NCI-H1105 treated with DMSO at 0.1 percent for 48 hours (cell line): Measurements from ENCODE around the gene MAGED4.
"Not testable (repeated sequence)": the region's sequence is repeated elsewhere in the genome, so short reads cannot be mapped to it uniquely, and the experiment has no call there.

Experiments
- DNase-seq: peaks from one replicate; lab custom pipeline; 2025; lab: John Stamatoyannopoulos, UW

The MAGED4 gene

GRCh38 chrX:52184440-52185077 is at the start of gene MAGED4:
Gene MAGED4, plus strand, starts transcription at chrX:52184888. Its CDS starts 1,035 bp downstream, at chrX:52185923.
- DNase-seq: not testable (repeated sequence)

DNA sequence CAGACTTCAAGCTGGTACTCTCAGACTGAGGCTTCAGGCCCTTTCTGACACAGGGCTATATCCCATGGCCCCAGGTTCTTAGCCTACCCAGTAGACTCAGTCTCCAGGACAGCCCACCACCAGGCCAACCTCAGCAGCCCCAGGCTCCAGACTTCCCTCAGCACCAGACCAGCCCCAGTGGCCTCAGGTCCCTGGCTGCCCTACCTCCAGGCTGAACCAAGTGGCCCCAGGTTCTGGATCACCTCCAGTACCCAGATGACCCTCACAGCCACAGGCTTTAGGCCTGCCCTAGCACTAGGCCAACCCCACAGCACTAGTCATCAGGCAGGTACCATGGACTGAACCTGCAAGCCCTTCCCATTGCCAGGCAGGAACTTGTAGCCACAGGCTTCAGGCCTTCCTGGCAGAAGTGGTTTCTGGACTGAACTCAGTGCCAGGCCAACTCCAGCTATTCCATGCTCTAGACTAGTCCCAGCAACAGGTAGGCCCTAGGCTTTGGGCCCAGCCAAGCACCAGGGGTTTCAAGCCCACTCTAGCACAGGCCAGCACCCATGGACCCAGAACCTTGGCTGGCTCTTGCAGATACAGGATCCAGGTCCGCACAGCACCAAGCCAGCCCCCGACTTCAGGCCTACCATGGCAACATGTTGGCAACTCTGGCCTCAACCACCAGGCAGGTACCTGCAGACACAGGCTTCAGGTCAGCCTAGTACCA is 45.7 kb upstream of the MAGED4 start:
- DNase-seq: no peak

DNA sequence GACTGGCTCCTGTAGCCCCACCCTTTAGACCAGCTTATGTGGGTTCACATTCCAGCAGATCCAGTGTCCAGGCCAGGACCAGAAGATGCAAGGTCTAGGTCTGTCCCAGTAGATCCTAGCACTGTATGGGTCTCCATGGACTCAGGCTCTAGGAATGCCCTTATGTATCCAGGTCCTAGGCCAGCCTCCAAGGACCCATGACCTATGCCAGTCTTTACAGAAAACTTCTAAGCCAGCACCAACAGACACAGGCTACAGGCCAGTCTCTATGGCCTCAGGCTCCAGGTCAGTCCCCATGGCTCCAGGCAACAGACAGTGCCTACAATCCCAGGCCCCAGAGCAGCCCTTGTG is 45.2 kb upstream of the MAGED4 start:
- DNase-seq: no peak

DNA sequence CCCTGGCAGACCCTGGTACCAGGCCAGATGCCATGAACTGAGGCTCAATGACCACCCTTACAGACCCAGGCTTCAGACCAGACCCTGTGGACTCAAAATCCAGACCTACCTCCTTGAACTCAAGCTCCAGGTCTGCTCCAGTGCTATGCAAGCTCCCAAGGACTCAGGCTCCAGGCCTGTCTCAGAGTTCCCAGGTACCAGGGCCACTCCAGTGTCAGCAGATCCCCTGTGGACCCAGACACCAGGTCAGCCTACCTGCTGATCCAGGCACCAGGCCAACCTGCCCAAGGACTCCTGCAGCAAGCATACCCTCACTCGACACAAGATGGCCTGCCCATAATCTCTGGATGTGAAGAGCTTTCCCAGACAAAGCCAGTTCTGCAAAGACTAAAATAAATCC is 44.7 kb upstream of the MAGED4 start:
- no peak for DNase-seq

DNA sequence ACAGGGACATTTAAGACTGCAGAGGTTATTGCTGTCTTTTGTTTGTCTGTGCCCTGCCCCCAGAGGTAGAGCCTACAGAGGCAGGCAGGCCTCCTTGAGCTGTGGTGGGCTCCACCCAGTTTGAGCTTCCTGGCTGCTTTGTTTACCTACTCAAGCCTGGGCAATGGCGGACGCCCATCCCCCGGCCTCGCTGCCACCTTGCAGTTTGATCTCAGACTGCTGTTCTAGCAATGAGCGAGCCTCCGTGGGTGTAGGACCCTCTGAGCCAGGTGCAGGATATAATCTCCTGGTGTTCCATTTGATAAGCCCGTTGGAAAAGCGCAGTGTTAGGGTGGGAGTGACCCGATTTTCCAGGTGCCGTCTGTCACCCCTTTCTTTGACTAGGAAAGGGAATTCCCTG is 34.0 kb upstream of the MAGED4 start:
- DNase-seq: not testable (repeated sequence)

- not testable (repeated sequence) for DNase-seq
These were observed 24.5 kb upstream of the MAGED4 start for GRCh38 chrX:52160140-52160539.

- DNase-seq: no peak
These were observed 17.8 kb upstream of the MAGED4 start for GRCh38 chrX:52166840-52167239.

DNA sequence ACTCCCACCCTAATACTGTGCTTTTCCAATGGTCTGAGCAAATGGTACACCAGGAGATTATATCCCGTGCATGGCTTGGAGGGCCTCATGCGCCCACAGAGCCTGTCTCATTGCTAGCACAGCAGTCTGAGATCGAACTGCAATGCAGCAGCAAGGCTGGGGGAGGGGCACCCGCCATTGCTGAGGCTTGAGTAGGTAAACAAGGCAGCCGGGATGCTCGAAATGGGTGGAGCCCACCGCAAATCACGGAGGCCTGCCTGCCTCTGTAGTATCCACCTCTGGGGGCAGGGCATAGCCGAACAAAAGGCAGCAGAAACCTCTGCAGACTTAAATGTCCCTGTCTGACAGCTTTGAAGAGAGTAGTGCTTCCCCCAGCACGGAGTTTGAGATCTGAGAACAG is 13.6 kb upstream of the MAGED4 start:
- not testable (repeated sequence) for DNase-seq

GRCh38 chrX:52185078-52185453 is 378 bp downstream of the MAGED4 start:
- DNase-seq: not testable (repeated sequence)

DNA sequence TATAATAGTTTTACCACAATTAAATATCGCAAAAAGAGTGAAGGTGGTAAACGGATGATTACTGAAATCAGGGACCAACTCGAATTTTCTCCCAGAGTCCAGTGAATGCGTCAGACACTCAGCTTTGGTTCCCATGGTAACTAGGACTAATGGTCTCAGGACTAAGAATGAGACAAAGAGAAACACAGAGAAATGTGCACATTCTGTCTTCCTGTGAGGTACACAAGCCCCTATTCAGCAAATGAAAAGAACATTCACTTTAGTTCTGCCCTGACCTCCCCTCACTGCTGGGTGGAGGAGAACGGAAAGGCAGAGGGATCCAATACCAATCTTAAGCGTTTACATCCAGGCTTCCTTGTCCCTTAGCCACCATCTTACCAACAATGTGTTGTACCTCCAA is 26.7 kb downstream of the MAGED4 start:
- DNase-seq: not testable (repeated sequence)

GRCh38 chrX:52213276-52213675 is 28.6 kb downstream of the MAGED4 start:
- DNase-seq: no peak

GRCh38 chrX:52216541-52216940 is 31.9 kb downstream of the MAGED4 start:
- DNase-seq: no peak

GRCh38 chrX:52217494-52218160 is 32.9 kb downstream of the MAGED4 start:
- DNase-seq: no peak

DNA sequence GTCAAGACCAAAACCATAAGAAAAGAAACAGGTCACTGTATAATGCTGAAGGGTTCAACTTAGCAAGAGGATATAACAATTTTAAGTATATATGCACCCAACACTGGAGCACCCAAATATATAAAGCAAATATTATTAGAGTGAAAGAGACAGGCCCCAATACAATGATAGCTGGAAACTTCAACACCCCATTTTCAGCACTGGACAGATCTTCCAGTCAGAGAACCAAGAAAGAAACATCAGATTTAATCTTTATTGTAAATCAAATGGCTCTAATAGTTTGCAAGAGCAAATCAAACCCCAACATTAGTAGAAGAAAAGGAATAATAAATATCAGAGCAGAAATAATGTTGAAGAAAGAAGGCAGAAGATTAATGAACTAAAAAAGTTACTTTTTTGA is 36.2 kb downstream of the MAGED4 start:
- DNase-seq: no peak
